ENCODE measurements around the gene ABHD15. TPM values are rescaled to one million over a fixed set of nuclear protein-coding genes. Genes with fewer than 3 reads are reported as not detected.

ABHD15 gene
- total and polyA plus RNA-seq, 2 donors (not counting 3 experiments of a cell fraction or from before 2014, with no cell fraction given) = 3.8 to 5.6 TPM

DNA sequence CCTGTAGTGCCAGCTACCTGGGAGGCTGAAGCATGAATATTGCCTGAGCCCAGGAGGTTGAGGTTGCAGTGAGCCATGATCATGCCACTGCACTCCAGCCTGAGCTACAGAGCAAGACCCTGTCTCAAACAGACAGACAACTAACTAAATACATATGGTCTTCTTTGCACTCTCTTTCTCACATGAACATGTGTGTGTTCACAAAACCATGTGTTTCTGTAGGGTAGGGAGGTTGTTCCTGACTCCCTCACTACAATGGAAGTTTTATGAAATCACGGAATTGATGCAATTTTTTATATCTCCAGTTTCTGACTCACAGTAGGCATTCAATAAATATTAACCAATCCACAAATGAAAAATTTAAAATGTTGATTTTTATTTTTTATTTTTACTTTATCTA is 48.5 kb downstream of the ABHD15 start:
- no peaks in the 10 kb centered on the region for H3K9me3 ChIP-seq (replicated peaks; ENCODE audit: control insufficient read depth, insufficient read depth, low read length)
- H3K27ac ChIP-seq (ENCODE audit: insufficient read depth, low read depth, low read length) = no peak overlapping the region
- no peak overlapping the region for H2AFZ ChIP-seq (ENCODE audit: low read depth, low read length)
- peaks cover 5 to 9% of the 10 kb centered on the region in 2 experiments for H3K36me3 ChIP-seq (ENCODE audit: control insufficient read depth in 2 of 2, extremely low read depth in 1 of 2, insufficient read depth in 2 of 2, low read length in 2 of 2)
- no peaks in the 10 kb centered on the region for H3K9me1 ChIP-seq (replicated peaks; ENCODE audit: control insufficient read depth, extremely low read depth, insufficient read depth, low read length)
- ChIA-PET POLR2A (no interaction called here), CTCF (interaction anchor here (1.0 kb wide), 1 partner anchor 9 kb away, joined by 3 read pairs; no protein-coding TSS in a partner anchor)
- TF ChIP-seq POLR2A (IDR thresholded peaks at IDR 0.05; ENCODE audit: low read depth, low read length) (no peak), JUN (IDR thresholded peaks at IDR 0.05; ENCODE audit: borderline replicate concordance, insufficient read depth, insufficient read length, low read depth) (no peak), GATA2 (IDR thresholded peaks at IDR 0.05; ENCODE audit: insufficient read depth, insufficient read length, low read depth, low read length) (no peak), MAX (IDR thresholded peaks at IDR 0.05; ENCODE audit: insufficient read depth, insufficient read length) (no peak), POLR2AphosphoS5 (IDR thresholded peaks at IDR 0.05; ENCODE audit: insufficient read depth, low read depth, low read length) (no peak), EZH2 (IDR thresholded peaks at IDR 0.05; ENCODE audit: borderline replicate concordance, low read depth, low read length, severe bottlenecking) (no peak), FOS (IDR thresholded peaks at IDR 0.05; ENCODE audit: borderline replicate concordance, insufficient read depth, low read length) (no peak), MYC (IDR thresholded peaks at IDR 0.05; ENCODE audit: low read depth, low read length) (no peak)
- TF ChIP-seq, protein P1, sequence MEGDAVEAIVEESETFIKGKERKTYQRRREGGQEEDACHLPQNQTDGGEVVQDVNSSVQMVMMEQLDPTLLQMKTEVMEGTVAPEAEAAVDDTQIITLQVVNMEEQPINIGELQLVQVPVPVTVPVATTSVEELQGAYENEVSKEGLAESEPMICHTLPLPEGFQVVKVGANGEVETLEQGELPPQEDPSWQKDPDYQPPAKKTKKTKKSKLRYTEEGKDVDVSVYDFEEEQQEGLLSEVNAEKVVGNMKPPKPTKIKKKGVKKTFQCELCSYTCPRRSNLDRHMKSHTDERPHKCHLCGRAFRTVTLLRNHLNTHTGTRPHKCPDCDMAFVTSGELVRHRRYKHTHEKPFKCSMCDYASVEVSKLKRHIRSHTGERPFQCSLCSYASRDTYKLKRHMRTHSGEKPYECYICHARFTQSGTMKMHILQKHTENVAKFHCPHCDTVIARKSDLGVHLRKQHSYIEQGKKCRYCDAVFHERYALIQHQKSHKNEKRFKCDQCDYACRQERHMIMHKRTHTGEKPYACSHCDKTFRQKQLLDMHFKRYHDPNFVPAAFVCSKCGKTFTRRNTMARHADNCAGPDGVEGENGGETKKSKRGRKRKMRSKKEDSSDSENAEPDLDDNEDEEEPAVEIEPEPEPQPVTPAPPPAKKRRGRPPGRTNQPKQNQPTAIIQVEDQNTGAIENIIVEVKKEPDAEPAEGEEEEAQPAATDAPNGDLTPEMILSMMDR (IDR thresholded peaks at IDR 0.05; ENCODE audit: extremely low read depth in 1 of 2, insufficient read depth in 1 of 2, low read depth in 1 of 2, low read length in 2 of 2) = no peak
- intact Hi-C loops (cut with micrococcal nuclease) = no loop called here
- dilution Hi-C loops (cut with MboI; ENCODE audit: extremely low pct_ligation_motif_present, low sequenced_read_pairs) = no loop called here
- H3K4me1 ChIP-seq (ENCODE audit: control insufficient read depth, extremely low read depth, insufficient read depth, low read length) = no peaks in the 10 kb centered on the region
- H3K4me2 ChIP-seq (ENCODE audit: insufficient read depth, low read length) = no peak overlapping the region
- H4K20me1 ChIP-seq (replicated peaks; ENCODE audit: control insufficient read depth, extremely low read depth, insufficient read depth, low read length) = no peaks in the 10 kb centered on the region
- no peaks in the 10 kb centered on the region for H3K79me2 ChIP-seq (ENCODE audit: control insufficient read depth, insufficient read depth, low read length)
- DNase-seq (ENCODE audit: low read depth, low spot score) (no peak), FAIRE-seq (no peak)
- no peaks in the 10 kb centered on the region for H3K27me3 ChIP-seq (ENCODE audit: control insufficient read depth in 2 of 2, insufficient read depth in 2 of 2, low read length in 2 of 2)
- H3K9ac ChIP-seq (replicated peaks; ENCODE audit: extremely low read depth, insufficient read depth, low read length) = no peak overlapping the region
- BruUV-seq (replicated peaks) = no TSS peak
- no peak overlapping the region for H3K4me3 ChIP-seq (replicated peaks in 1 of 3; ENCODE audit: insufficient read depth in 1 of 3, low read depth in 1 of 3, low read length in 3 of 3)

All from endothelial cell of umbilical vein (primary cell).